Coronary artery (tissue), 2 donors: ENCODE measurements around the gene HS3ST5.

Experiments
- DNase-seq: peaks from one replicate; pipeline ENCODE4 v3.0.0-alpha.2; 2017; ENCODE audit warnings: low spot score
- H3K27ac ChIP-seq, 2 donors: fragments of 200-600 bp; sonication (generic); one replicate each; pipeline ENCODE4 v1.5.1; 2016 to 2019
- H3K4me3 ChIP-seq: fragments of 200-600 bp; sonication (generic); 2 replicates; pipeline ENCODE4 v1.5.1; 2016; ENCODE audit warnings: mild to moderate bottlenecking, moderate library complexity
- TF ChIP-seq, protein P1 (sequence below): fragments of 200-600 bp; sonication (generic); IDR thresholded peaks from one replicate; pipeline ENCODE4 v1.5.1; 2019; ENCODE audit warnings: antibody characterized with exemption

HS3ST5 gene

DNA sequence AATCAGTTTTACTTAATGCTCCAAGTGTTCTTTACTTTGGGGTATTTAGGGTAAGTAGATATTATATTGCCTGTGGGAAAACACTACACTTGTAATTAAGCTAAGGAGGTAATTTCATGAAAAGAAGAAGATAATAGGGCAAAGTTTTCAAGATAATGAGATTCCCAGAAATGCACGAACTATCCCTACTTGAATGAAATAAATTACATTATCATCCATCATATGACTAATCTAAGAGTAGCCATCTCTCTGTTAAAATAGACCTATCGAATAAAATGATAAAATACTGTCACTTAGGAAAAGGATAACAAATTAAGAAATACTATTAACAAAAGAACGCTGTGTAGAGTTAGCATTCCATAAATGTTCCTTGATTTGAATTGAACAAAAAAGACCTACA, 236.8 kb downstream of the HS3ST5 start:
- no peak overlapping the region for H3K4me3 ChIP-seq
- DNase-seq: no peak
- no peak overlapping the region for H3K27ac ChIP-seq
- TF ChIP-seq, protein P1, sequence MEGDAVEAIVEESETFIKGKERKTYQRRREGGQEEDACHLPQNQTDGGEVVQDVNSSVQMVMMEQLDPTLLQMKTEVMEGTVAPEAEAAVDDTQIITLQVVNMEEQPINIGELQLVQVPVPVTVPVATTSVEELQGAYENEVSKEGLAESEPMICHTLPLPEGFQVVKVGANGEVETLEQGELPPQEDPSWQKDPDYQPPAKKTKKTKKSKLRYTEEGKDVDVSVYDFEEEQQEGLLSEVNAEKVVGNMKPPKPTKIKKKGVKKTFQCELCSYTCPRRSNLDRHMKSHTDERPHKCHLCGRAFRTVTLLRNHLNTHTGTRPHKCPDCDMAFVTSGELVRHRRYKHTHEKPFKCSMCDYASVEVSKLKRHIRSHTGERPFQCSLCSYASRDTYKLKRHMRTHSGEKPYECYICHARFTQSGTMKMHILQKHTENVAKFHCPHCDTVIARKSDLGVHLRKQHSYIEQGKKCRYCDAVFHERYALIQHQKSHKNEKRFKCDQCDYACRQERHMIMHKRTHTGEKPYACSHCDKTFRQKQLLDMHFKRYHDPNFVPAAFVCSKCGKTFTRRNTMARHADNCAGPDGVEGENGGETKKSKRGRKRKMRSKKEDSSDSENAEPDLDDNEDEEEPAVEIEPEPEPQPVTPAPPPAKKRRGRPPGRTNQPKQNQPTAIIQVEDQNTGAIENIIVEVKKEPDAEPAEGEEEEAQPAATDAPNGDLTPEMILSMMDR: no peak

DNA sequence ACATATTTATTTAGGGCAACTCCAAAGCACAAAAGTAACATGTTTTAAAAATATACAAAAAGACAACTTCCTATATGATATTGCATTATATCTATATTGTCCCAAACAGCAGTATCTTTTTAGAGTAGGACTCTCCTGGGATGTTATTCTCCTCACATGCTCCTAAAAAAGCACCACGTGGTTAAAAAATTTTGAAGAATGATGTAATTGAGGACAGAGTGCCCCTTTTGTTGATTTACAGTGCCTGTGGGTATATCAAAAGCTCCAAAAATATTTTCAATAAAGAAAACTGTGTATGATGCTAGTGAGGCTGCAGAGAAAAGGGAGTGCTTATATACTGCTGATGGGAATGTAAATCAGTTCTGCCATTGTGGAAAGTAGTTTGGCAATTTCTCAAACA, 241.6 kb downstream of the HS3ST5 start:
- no peak for DNase-seq
- Histone ChIP-seq H3K4me3 (no peak overlapping the region), H3K27ac (no peak overlapping the region)
- TF ChIP-seq, protein P1: no peak

DNA sequence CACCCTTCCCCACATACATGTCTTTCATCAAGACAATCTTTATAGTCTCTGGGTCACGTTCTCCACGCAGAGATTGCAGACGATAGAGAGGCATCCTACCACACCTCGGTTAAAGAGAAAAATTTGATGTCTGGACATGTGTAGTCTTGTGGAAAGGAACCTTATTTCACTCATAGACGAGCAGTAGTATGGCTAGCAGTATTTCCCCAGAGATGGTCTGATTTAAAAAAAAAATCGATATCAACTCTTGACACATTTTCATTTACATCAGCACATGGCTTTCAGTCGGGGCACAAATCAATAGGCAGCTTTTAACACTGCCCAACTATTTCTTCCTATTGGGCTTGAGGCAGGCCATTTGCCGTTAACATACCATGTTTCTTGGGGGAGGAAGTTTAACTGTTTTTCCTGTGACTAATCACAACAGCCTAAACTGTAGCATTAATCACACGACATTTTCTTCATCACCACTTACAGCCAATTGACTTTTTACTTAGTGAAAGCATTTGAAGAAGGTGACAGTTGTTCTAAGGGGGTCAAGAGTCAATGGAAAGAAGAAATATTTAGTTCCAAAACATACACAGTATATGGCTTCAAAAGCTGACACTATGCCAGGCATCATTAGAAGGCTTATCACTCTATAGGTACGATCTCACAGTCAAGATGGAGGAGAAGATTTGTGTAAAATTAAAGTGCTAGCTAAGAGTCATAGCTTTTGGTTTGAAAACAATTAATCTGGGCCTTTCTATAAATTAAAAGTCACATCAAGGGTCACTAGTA, 242.4 kb downstream of the HS3ST5 start:
- H3K27ac ChIP-seq: no peak overlapping the region
- TF ChIP-seq, protein P1: no peak
- no peak for DNase-seq
- H3K4me3 ChIP-seq: no peak overlapping the region

DNA sequence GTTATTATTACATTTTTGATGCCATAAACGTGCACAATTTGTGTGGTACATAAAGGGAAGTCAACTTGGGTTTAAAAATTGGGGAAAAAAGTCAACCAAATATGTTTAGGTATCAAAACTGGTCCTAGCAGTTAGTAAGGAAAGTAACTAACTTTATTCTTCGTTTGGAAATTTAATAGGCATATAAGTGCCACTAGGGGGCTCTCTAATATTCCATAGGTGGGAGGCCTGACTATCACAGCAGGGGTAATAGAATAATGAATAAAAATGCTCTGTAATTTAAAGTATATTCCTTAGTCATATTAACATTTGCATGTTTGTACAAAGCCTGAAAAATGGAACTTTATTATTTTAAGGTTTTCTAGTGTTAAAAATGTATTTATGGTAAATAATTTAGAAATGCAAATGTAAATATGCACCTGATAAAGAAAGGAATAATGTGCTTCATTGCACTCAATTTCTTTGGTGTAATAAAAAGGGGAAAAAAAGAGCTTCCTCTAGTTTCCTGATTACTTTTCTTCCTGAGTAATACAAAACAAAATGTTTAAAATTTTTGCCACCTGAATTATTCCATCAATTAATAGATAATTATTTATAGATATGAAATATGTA, 246.2 kb downstream of the HS3ST5 start:
- DNase-seq: no peak
- no peak overlapping the region for H3K27ac ChIP-seq

DNA sequence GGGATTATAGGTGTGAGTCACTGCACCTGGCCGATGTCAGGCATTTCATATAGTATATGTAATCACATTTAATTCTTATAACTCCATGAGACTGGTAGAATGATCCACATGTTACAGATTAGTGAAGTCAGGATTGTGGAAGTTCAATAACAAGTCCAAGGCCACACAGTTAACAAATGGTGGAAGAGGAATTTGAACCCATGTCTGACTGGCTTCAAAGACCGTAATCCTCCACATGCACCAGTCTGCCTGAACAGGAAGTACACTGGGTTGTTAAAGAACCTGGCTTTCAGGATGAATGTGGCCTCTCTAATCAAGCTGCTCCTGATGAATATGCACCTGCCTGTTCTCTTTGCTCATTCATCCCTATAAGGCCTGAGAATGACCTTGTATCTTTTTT, 249.9 kb downstream of the HS3ST5 start:
- no peak overlapping the region for H3K27ac ChIP-seq
- TF ChIP-seq, protein P1: no peak
- DNase-seq: no peak
- no peak overlapping the region for H3K4me3 ChIP-seq

More for the DNA sequence above, 246.2 kb downstream of the HS3ST5 start:
- no peak overlapping the region for H3K4me3 ChIP-seq
- TF ChIP-seq, protein P1: peak; percentile 24

DNA sequence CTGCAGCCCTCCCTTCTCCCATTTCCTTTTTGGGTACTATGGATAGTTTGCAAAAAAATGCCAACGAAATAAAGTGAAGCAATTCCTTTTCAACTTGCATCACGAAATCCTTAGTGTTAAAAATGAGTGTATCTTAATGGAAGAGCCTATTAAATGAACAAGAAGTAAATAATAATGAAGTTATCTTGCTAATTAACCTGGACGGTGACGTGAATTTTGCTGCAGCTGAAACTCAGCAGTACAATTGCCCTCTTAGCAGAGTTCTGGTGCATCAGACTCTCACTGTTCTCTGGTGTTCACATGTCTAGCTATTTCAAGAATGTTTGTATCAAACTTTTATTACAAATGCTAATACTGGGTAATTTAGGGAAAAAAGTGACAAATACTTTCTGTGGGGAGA, 252.2 kb downstream of the HS3ST5 start:
- TF ChIP-seq, protein P1: no peak
- H3K4me3 ChIP-seq: peak overlapping the region; percentile 32
- H3K27ac ChIP-seq: no peak overlapping the region
- DNase-seq: no peak

DNA sequence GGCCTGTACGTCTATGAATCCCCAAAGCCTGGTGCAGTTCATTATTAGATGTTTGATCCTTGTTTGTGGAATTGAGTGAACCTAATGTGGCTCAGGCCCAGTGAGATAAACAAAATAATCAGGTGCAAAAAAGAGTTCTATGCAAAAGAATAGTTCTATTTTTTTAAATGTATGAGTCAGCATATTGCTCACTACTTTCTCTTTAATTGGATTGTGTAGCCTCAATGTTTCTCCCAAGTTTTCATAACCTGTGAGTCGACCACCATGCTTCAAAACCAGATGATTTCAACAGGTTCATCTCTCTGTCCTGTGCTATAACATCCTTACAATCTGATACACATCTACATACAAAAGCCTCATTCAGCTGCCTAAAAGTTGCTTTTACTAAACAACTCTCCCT, 255.3 kb downstream of the HS3ST5 start:
- TF ChIP-seq, protein P1: no peak
- H3K27ac ChIP-seq: no peak overlapping the region

More for the DNA sequence above, 255.3 kb downstream of the HS3ST5 start:
- no peak for DNase-seq
- no peak overlapping the region for H3K4me3 ChIP-seq
